GM20000 (cell line): ENCODE data around the gene OXA1L.
"Not testable (repeated sequence)": the region's sequence is repeated elsewhere in the genome, so short reads cannot be mapped to it uniquely, and the experiment has no call there.

Source experiments
- DNase-seq: peaks from one replicate; pipeline ENCODE4 v3.0.0; 2012; ENCODE audit warnings: low spot score
- CTCF ChIP-seq: IDR thresholded peaks from 2 replicates; pipeline ENCODE4 v1.5.1; 2012; ENCODE audit warnings: mild to moderate bottlenecking, control low read depth; ENCODE audit errors: extremely low read depth, missing control alignments

Gene OXA1L

GRCh38 chr14:22803687-22803974 is 37.1 kb downstream of the OXA1L start:
- no peak for DNase-seq
- TF ChIP-seq CTCF, result no peak

DNA sequence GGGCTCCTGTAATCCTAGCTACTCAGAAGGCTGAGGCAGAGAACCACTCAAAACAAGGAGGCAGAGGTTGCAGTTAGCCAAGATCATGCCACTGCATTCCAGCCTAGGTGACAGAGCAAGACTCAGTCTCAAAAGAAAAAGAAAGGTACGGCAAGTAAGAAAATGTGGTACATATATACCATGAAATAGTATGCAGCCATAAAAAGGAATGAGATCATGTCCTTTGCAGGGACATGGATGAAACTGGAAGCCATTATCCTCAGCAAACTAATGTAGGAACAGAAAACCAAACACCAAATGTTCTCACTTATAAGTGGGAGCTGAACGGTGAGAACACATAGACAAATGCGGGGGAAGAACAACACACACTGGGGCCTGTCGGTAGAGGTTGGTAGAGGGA is 38.7 kb downstream of the OXA1L start:
- not testable (repeated sequence) for DNase-seq

GRCh38 chr14:22807432-22808087 is 41.1 kb downstream of the OXA1L start:
- no peak for TF ChIP-seq CTCF

GRCh38 chr14:22808388-22809209 is 42.1 kb downstream of the OXA1L start:
- no peak for DNase-seq
- no peak for TF ChIP-seq CTCF

More at GRCh38 chr14:22807432-22808087, 41.1 kb downstream of the OXA1L start:
- no peak for DNase-seq

DNA sequence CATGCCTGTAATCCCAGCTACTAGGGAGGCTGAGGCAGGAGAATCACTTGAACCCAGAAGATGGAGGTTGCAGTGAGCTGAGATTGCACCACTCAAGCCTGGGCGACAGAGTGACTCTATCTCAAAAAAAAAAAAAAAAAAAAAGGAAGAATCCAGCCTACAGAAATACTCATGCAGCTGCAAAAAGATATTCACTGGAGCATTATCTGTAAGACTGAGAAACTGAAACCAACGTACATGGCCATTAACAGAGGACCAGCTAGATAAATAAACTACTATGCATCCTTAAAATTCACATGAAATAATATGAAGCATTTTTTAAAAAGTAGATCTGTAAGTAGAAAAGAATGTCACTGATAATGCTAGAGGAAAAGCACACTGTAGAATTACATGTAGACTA is 45.2 kb downstream of the OXA1L start:
- no peak for DNase-seq
- TF ChIP-seq CTCF, result no peak

DNA sequence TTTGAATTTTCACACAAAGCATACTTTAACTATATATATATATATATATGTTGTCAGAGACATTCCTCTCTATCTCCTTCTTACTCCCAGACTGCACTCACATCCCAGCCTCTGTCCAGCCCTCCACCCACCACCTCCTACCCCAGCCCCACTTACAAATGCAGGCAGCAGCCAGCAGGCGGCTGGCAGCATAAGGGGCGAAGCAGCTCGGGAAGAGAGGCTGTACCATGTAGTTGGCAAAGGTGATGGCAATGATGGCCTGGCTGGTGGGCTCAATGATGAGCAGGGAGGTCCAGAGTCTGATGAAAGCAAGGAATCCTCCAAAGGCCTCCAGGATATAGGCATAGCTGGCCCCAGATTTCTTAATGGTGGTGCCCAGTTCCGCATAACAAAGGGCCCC is 46.3 kb downstream of the OXA1L start:
- no peak for DNase-seq
- peak; percentile 18 for TF ChIP-seq CTCF

- no peak for TF ChIP-seq CTCF
- no peak for DNase-seq
Measured at GRCh38 chr14:22813145-22813544, 46.7 kb downstream of the OXA1L start.

- TF ChIP-seq CTCF, result no peak
- DNase-seq, result no peak
Measured at GRCh38 chr14:22814373-22814772, 47.9 kb downstream of the OXA1L start.
